ENCODE measurements around the gene TFCP2L1. TPM values are rescaled to one million over a fixed set of nuclear protein-coding genes. Genes with fewer than 3 reads are reported as not detected.

Gene TFCP2L1
- total RNA-seq, 1 experiment from 2014 or later: 4.3 TPM

DNA sequence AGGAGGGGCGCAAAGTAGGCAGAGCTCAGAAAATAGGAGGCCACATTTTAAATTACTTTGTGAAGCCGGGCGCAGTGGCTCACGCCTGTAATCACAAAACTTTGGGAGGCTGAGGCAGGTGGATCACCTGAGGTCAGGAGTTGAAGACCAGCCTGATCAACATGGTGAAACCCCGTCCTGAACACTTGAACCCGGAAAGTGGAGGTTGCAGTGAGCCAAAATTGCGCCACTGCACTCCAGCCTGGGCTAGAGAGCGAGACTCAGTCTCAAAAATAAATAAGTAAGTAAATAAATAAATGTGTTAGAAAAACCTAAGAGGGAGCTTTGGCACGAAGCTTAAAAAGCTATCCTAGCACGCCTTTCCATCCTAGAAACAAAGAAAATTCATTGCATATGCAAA lies 105.5 kb downstream of the TFCP2L1 start (continued):
- TF ChIP-seq, protein P1, sequence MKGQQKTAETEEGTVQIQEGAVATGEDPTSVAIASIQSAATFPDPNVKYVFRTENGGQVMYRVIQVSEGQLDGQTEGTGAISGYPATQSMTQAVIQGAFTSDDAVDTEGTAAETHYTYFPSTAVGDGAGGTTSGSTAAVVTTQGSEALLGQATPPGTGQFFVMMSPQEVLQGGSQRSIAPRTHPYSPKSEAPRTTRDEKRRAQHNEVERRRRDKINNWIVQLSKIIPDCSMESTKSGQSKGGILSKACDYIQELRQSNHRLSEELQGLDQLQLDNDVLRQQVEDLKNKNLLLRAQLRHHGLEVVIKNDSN (CRISPR knock-in tag; IDR thresholded peaks at IDR 0.05): no peak
- TF ChIP-seq, protein P2, sequence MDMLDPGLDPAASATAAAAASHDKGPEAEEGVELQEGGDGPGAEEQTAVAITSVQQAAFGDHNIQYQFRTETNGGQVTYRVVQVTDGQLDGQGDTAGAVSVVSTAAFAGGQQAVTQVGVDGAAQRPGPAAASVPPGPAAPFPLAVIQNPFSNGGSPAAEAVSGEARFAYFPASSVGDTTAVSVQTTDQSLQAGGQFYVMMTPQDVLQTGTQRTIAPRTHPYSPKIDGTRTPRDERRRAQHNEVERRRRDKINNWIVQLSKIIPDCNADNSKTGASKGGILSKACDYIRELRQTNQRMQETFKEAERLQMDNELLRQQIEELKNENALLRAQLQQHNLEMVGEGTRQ (CRISPR knock-in tag; IDR thresholded peaks at IDR 0.05): no peak
- TF ChIP-seq, protein P3, sequence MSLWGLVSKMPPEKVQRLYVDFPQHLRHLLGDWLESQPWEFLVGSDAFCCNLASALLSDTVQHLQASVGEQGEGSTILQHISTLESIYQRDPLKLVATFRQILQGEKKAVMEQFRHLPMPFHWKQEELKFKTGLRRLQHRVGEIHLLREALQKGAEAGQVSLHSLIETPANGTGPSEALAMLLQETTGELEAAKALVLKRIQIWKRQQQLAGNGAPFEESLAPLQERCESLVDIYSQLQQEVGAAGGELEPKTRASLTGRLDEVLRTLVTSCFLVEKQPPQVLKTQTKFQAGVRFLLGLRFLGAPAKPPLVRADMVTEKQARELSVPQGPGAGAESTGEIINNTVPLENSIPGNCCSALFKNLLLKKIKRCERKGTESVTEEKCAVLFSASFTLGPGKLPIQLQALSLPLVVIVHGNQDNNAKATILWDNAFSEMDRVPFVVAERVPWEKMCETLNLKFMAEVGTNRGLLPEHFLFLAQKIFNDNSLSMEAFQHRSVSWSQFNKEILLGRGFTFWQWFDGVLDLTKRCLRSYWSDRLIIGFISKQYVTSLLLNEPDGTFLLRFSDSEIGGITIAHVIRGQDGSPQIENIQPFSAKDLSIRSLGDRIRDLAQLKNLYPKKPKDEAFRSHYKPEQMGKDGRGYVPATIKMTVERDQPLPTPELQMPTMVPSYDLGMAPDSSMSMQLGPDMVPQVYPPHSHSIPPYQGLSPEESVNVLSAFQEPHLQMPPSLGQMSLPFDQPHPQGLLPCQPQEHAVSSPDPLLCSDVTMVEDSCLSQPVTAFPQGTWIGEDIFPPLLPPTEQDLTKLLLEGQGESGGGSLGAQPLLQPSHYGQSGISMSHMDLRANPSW (CRISPR knock-in tag; conservative IDR thresholded peaks at IDR 0.05; ENCODE audit: low read depth): no peak
- TF ChIP-seq NFYB (CRISPR knock-in tag; conservative IDR thresholded peaks at IDR 0.05; ENCODE audit: low read depth) (no peak), ZNF121 (CRISPR knock-in tag; IDR thresholded peaks at IDR 0.05) (no peak), NR1H2 (CRISPR knock-in tag; IDR thresholded peaks at IDR 0.05) (no peak)
- TF ChIP-seq, protein P4, sequence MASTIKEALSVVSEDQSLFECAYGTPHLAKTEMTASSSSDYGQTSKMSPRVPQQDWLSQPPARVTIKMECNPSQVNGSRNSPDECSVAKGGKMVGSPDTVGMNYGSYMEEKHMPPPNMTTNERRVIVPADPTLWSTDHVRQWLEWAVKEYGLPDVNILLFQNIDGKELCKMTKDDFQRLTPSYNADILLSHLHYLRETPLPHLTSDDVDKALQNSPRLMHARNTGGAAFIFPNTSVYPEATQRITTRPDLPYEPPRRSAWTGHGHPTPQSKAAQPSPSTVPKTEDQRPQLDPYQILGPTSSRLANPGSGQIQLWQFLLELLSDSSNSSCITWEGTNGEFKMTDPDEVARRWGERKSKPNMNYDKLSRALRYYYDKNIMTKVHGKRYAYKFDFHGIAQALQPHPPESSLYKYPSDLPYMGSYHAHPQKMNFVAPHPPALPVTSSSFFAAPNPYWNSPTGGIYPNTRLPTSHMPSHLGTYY (CRISPR knock-in tag; IDR thresholded peaks at IDR 0.05): no peak

DNA sequence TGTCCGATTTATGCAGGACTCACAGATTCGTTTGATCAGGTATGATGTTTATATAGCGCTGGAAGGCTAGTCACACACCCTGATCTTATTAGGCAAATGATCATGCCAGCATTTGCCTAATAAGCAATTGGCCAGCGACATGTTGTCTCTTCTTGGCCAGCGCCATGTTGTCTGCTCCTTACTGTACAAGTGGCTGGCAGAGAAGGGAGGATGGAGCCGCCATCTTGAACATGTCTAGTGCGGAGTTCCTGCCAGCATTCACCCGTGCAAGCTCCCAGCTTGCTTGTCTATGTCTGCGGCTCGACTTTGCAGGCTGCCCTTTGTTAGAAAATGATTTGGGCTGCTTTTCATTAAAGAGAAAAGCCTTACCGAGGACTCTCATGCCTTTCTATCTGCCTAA lies 106.3 kb downstream of the TFCP2L1 start:
- Mint-ChIP-seq H3K4me3 (no peak overlapping the region), H3K4me1 (no peaks in the 10 kb centered on the region)
- TF ChIP-seq OVOL2 (CRISPR knock-in tag; IDR thresholded peaks at IDR 0.05; ENCODE audit: borderline replicate concordance) (no peak), ZNF416 (CRISPR knock-in tag; IDR thresholded peaks at IDR 0.05) (no peak), TEAD4 (CRISPR knock-in tag; IDR thresholded peaks at IDR 0.05) (no peak), PRRX2 (CRISPR knock-in tag; IDR thresholded peaks at IDR 0.05) (no peak), ZNF121 (CRISPR knock-in tag; IDR thresholded peaks at IDR 0.05) (no peak), KAT7 (CRISPR knock-in tag; IDR thresholded peaks at IDR 0.05; ENCODE audit: borderline replicate concordance) (no peak), ZNF423 (CRISPR knock-in tag; IDR thresholded peaks at IDR 0.05) (no peak), ZNF138 (CRISPR knock-in tag; conservative IDR thresholded peaks at IDR 0.05) (no peak)
- TF ChIP-seq, protein P5, sequence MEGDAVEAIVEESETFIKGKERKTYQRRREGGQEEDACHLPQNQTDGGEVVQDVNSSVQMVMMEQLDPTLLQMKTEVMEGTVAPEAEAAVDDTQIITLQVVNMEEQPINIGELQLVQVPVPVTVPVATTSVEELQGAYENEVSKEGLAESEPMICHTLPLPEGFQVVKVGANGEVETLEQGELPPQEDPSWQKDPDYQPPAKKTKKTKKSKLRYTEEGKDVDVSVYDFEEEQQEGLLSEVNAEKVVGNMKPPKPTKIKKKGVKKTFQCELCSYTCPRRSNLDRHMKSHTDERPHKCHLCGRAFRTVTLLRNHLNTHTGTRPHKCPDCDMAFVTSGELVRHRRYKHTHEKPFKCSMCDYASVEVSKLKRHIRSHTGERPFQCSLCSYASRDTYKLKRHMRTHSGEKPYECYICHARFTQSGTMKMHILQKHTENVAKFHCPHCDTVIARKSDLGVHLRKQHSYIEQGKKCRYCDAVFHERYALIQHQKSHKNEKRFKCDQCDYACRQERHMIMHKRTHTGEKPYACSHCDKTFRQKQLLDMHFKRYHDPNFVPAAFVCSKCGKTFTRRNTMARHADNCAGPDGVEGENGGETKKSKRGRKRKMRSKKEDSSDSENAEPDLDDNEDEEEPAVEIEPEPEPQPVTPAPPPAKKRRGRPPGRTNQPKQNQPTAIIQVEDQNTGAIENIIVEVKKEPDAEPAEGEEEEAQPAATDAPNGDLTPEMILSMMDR (IDR thresholded peaks at IDR 0.05): no peak
- TF ChIP-seq, protein P6, sequence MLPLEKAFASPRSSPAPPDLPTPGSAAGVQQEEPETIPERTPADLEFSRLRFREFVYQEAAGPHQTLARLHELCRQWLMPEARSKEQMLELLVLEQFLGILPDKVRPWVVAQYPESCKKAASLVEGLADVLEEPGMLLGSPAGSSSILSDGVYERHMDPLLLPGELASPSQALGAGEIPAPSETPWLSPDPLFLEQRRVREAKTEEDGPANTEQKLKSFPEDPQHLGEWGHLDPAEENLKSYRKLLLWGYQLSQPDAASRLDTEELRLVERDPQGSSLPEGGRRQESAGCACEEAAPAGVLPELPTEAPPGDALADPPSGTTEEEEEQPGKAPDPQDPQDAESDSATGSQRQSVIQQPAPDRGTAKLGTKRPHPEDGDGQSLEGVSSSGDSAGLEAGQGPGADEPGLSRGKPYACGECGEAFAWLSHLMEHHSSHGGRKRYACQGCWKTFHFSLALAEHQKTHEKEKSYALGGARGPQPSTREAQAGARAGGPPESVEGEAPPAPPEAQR (CRISPR knock-in tag; IDR thresholded peaks at IDR 0.05): no peak
- TF ChIP-seq, protein P1 (CRISPR knock-in tag; IDR thresholded peaks at IDR 0.05): no peak
- TF ChIP-seq, protein P7, sequence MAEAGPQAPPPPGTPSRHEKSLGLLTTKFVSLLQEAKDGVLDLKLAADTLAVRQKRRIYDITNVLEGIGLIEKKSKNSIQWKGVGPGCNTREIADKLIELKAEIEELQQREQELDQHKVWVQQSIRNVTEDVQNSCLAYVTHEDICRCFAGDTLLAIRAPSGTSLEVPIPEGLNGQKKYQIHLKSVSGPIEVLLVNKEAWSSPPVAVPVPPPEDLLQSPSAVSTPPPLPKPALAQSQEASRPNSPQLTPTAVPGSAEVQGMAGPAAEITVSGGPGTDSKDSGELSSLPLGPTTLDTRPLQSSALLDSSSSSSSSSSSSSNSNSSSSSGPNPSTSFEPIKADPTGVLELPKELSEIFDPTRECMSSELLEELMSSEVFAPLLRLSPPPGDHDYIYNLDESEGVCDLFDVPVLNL (CRISPR knock-in tag; IDR thresholded peaks at IDR 0.05; ENCODE audit: borderline replicate concordance, low read depth): no peak
- TF ChIP-seq, protein P8, sequence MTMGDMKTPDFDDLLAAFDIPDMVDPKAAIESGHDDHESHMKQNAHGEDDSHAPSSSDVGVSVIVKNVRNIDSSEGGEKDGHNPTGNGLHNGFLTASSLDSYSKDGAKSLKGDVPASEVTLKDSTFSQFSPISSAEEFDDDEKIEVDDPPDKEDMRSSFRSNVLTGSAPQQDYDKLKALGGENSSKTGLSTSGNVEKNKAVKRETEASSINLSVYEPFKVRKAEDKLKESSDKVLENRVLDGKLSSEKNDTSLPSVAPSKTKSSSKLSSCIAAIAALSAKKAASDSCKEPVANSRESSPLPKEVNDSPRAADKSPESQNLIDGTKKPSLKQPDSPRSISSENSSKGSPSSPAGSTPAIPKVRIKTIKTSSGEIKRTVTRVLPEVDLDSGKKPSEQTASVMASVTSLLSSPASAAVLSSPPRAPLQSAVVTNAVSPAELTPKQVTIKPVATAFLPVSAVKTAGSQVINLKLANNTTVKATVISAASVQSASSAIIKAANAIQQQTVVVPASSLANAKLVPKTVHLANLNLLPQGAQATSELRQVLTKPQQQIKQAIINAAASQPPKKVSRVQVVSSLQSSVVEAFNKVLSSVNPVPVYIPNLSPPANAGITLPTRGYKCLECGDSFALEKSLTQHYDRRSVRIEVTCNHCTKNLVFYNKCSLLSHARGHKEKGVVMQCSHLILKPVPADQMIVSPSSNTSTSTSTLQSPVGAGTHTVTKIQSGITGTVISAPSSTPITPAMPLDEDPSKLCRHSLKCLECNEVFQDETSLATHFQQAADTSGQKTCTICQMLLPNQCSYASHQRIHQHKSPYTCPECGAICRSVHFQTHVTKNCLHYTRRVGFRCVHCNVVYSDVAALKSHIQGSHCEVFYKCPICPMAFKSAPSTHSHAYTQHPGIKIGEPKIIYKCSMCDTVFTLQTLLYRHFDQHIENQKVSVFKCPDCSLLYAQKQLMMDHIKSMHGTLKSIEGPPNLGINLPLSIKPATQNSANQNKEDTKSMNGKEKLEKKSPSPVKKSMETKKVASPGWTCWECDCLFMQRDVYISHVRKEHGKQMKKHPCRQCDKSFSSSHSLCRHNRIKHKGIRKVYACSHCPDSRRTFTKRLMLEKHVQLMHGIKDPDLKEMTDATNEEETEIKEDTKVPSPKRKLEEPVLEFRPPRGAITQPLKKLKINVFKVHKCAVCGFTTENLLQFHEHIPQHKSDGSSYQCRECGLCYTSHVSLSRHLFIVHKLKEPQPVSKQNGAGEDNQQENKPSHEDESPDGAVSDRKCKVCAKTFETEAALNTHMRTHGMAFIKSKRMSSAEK (CRISPR knock-in tag; IDR thresholded peaks at IDR 0.05; ENCODE audit: borderline replicate concordance): no peak

More for the DNA sequence above, 106.3 kb downstream of the TFCP2L1 start:
- Mint-ChIP-seq H3K27ac (no peak overlapping the region), H3K36me3 (no peaks in the 10 kb centered on the region), H3K9me3 (no peaks in the 10 kb centered on the region), H3K27me3 (ENCODE audit: low read depth) (no peaks in the 10 kb centered on the region; the same call in 1 of the 2 replicates)
- no peak for ATAC-seq
- POLR2A ChIA-PET: no interaction called here
- CTCF ChIA-PET: interaction anchor here (0.8 to 1.6 kb wide), 2 partner anchors 79 to 102 kb away, joined by 3 to 4 read pairs; no protein-coding TSS in a partner anchor
- no peak for DNase-seq (ENCODE audit: low spot score)
